GM10266 (cell line): ENCODE results near the gene SVOP.

Experiments
- DNase-seq: peaks from one replicate; pipeline ENCODE4 v3.0.0; 2012; ENCODE audit errors: extremely low spot score
- CTCF ChIP-seq: IDR thresholded peaks from 2 replicates; pipeline ENCODE4 v1.5.1; 2012; ENCODE audit warnings: mild to moderate bottlenecking, low read depth; ENCODE audit not compliant: control insufficient read depth, insufficient read depth; ENCODE audit errors: missing control alignments

The SVOP gene

GRCh38 chr12:108967869-108968540 is 52.9 kb downstream of the SVOP start:
- peak; percentile 20 for DNase-seq
- peak; percentile 40 for TF ChIP-seq CTCF

GRCh38 chr12:108966378-108967151 is 54.3 kb downstream of the SVOP start:
- TF ChIP-seq CTCF: no peak
- no peak for DNase-seq

GRCh38 chr12:108965886-108966285 is 55.0 kb downstream of the SVOP start:
- DNase-seq: no peak
- TF ChIP-seq CTCF: no peak

- DNase-seq: no peak
- no peak for TF ChIP-seq CTCF
Measured at GRCh38 chr12:108964371-108965352, 56.2 kb downstream of the SVOP start.

GRCh38 chr12:108962256-108962655 is 58.6 kb downstream of the SVOP start:
- DNase-seq: no peak
- no peak for TF ChIP-seq CTCF

GRCh38 chr12:108959748-108960655 is 60.9 kb downstream of the SVOP start:
- no peak for DNase-seq
- no peak for TF ChIP-seq CTCF
